HepG2 (cell line): Measurements from ENCODE around the gene FTSJ1. TPM values are rescaled to one million over a fixed set of nuclear protein-coding genes. Genes with fewer than 3 reads are reported as not detected.

Source experiments
- AFF4 ChIP-seq: sonication (generic); formaldehyde crosslinking; IDR thresholded peaks from 2 replicates; pipeline ENCODE4 v1.4.0; 2020; ENCODE audit warnings: missing genetic modification reagents
- BHLHE40 ChIP-seq: IDR thresholded peaks from 2 replicates; pipeline ENCODE4 v1.6.1; 2011; ENCODE audit warnings: low read length, improper control_type of control experiment
- FOXA1 ChIP-seq, 2 experiments: fragments of 450-650 bp in 1 of 2; sonication (generic) in 1 of 2; formaldehyde crosslinking in 1 of 2; IDR thresholded peaks; 2 replicates each; pipeline versions ENCODE4 v1.4.0 to v1.6.1; 2016 to 2020; ENCODE audit warnings: missing genetic modification reagents in 1 of 2
- FOXP1 ChIP-seq, 2 experiments: fragments of 450-650 bp in 1 of 2; IDR thresholded peaks; 2 replicates each; pipeline ENCODE4 v1.6.1; 2017 to 2018; ENCODE audit warnings: antibody characterized with exemption in 1 of 2
- GTF3A ChIP-seq: sonication (generic); formaldehyde crosslinking; conservative IDR thresholded peaks from 2 replicates; pipeline ENCODE4 v1.4.0; 2020; ENCODE audit warnings: mild to moderate bottlenecking, missing genetic modification reagents
- HDAC6 ChIP-seq: fragments of 200-600 bp; sonication (generic); IDR thresholded peaks from 2 replicates; pipeline ENCODE4 v1.7.0; 2017; ENCODE audit warnings: mild to moderate bottlenecking, antibody characterized with exemption, low read length, low read depth
- KMT2B ChIP-seq: IDR thresholded peaks from 2 replicates; pipeline ENCODE4 v1.6.1; 2016; ENCODE audit warnings: missing genetic modification reagents, missing compliant biosample characterization
- MIER2 ChIP-seq: IDR thresholded peaks from 2 replicates; pipeline ENCODE4 v1.6.1; 2016; ENCODE audit warnings: missing biosample characterization, missing genetic modification reagents
- NKX3-1 ChIP-seq: sonication (generic); formaldehyde crosslinking; IDR thresholded peaks from 2 replicates; pipeline ENCODE4 v1.5.0; 2020; ENCODE audit warnings: missing genetic modification reagents
- POLR2A ChIP-seq, 2 experiments: IDR thresholded peaks; 2 replicates each; pipeline ENCODE4 v1.6.1; 2011; ENCODE audit warnings: low read depth in 2 of 2, low read length in 2 of 2, mild to moderate bottlenecking in 1 of 2, moderate library complexity in 1 of 2; ENCODE audit not compliant: insufficient read depth in 1 of 2
- SMYD3 ChIP-seq: sonication (generic); formaldehyde crosslinking; IDR thresholded peaks from 2 replicates; pipeline ENCODE4 v1.8.1; 2023; ENCODE audit warnings: mild to moderate bottlenecking, missing genetic modification reagents
- SP2 ChIP-seq: sonication (generic); formaldehyde crosslinking; IDR thresholded peaks from 2 replicates; pipeline ENCODE4 v1.5.1; 2020; ENCODE audit warnings: mild to moderate bottlenecking, missing genetic modification reagents
- SP4 ChIP-seq: sonication (generic); formaldehyde crosslinking; IDR thresholded peaks from 2 replicates; pipeline ENCODE4 v1.8.1; 2023; ENCODE audit warnings: mild to moderate bottlenecking, missing genetic modification reagents
- SUZ12 ChIP-seq: fragments of 150-350 bp; IDR thresholded peaks from 2 replicates; pipeline ENCODE4 v1.6.1; 2014; ENCODE audit warnings: low read depth, low read length
- TFDP1 ChIP-seq: IDR thresholded peaks from 2 replicates; pipeline ENCODE4 v1.6.1; 2016; ENCODE audit warnings: missing compliant biosample characterization, missing genetic modification reagents, borderline replicate concordance
- ZFP36 ChIP-seq: fragments of 150-350 bp; IDR thresholded peaks from 2 replicates; pipeline ENCODE4 v1.6.1; 2018; ENCODE audit warnings: borderline replicate concordance, low read length, low read depth; ENCODE audit not compliant: partially characterized antibody
- ZNF367 ChIP-seq: sonication (generic); formaldehyde crosslinking; IDR thresholded peaks from 2 replicates; pipeline ENCODE4 v1.4.0; 2020; ENCODE audit warnings: missing genetic modification reagents, borderline replicate concordance
- polyA plus RNA-seq, 8 experiments: library from polyadenylated mRNA; depleted of rRNA in 3 of 8; stranded (reverse) in 7 of 8; unstranded in 1 of 8; fragments of >200 nt; fragmentation: Illumina TruSeq in 4 of 8; extraction: Trizol in 4 of 8; gene quantifications; 2 replicates each; pipeline versions ENCODE4 v1.2.1 to v1.2.3, GENCODE V29; 2011 to 2016; ENCODE audit warnings: low read depth in 4 of 8, missing spikeins in 1 of 8, mixed read lengths in 1 of 8; ENCODE audit not compliant: insufficient read depth in 1 of 8
- total RNA-seq, 5 experiments: library from RNA; depleted of rRNA; stranded (reverse); fragments of >200 nt; fragmentation: Illumina TruSeq; extraction: Trizol; gene quantifications; 2 replicates each; pipeline ENCODE4 v1.2.3, GENCODE V29; 2016; ENCODE audit warnings: low read depth in 1 of 5
- TF ChIP-seq, protein P1 (sequence below): sonication (generic); formaldehyde crosslinking; IDR thresholded peaks from 2 replicates; pipeline ENCODE4 v1.5.0; 2020; ENCODE audit warnings: missing genetic modification reagents, mild to moderate bottlenecking, borderline replicate concordance
- TF ChIP-seq, protein P2 (sequence below): sonication (generic); formaldehyde crosslinking; IDR thresholded peaks from 2 replicates; pipeline ENCODE4 v1.4.0; 2020; ENCODE audit warnings: missing genetic modification reagents
- TF ChIP-seq, protein P3 (sequence below): IDR thresholded peaks from 2 replicates; pipeline ENCODE4 v1.6.1; 2012; ENCODE audit warnings: inconsistent platforms

The FTSJ1 gene
- total and polyA plus RNA-seq, 2 of the 13 experiments (the other 11 are each of a cell fraction or from before 2014, with no cell fraction given), result 30.3 to 37.9 TPM

DNA sequence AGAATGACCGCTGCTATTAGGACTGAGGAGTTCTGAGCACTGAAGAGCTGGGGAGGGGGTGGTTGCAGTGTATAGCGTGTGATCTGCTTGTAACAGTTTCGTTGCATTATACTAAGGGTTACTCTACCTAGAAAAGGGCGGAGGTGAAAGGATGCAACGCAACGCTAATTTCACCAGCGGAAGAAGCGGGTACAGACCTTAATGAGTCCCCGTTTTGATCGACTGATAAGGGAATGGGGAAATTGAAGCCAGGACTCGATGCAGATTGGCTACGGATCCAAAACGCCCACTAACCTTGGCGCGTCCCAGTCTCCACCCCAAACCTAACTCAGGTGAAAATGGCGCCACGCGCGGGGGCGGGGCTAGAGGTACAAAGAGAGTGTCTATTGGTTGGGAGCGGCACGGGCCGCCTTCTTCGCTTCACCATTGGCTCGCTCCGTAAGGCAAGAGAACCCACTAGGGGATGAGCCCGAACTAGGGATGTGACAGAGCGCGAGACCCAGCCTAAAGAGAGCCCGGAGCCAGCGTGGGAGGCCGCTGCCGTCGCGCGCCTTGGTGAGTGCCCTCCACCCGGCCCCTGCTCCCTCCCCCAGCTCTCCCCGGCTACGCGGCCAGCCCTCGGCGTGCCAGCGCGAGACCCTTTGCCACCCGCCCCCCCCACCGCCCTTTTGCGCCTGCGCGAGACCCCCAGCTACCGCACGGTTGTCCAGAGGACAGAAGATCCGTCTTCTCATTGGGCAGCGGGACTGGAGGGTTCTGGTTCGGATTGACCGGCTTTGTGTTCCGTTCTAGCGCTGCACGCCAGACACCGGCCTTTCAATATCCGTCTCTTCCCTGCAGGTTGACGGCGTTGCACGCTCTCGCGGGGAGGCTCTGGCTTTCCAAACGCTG, 45.6 kb downstream of the FTSJ1 start, which contains the start of gene EBP (continued):
- TF ChIP-seq TFDP1 (CRISPR knock-in tag), result peak; percentile 74; the same call in 1 of the 2 replicates
- TF ChIP-seq FOXP1 (IDR thresholded peaks at IDR 0.05), result no peak
- TF ChIP-seq FOXP1 (CRISPR knock-in tag; IDR thresholded peaks at IDR 0.05), result no peak
- TF ChIP-seq KMT2B (CRISPR knock-in tag), result no peak
- TF ChIP-seq ZFP36, result no peak
- TF ChIP-seq HDAC6, result no peak
- TF ChIP-seq, protein P1, sequence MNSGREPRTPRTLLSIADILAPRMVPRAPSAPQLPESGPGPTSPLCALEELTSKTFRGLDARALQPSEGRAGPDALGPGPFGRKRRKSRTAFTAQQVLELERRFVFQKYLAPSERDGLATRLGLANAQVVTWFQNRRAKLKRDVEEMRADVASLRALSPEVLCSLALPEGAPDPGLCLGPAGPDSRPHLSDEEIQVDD, result no peak
- peak; percentile 72 to 91 for TF ChIP-seq POLR2A (IDR thresholded peaks at IDR 0.05; ENCODE audit: insufficient read depth in 1 of 2, low read depth in 2 of 2, low read length in 2 of 2)
- no peak for TF ChIP-seq SUZ12
- TF ChIP-seq, protein P2, sequence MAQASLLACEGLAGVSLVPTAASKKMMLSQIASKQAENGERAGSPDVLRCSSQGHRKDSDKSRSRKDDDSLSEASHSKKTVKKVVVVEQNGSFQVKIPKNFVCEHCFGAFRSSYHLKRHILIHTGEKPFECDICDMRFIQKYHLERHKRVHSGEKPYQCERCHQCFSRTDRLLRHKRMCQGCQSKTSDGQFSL (CRISPR knock-in tag), result peak; percentile 95
- peak; percentile 77 for TF ChIP-seq BHLHE40
- no peak for TF ChIP-seq FOXA1 (IDR thresholded peaks at IDR 0.05)
- no peak for TF ChIP-seq FOXA1 (CRISPR knock-in tag; IDR thresholded peaks at IDR 0.05)
- TF ChIP-seq MIER2, result no peak
- TF ChIP-seq NKX3-1 (CRISPR knock-in tag), result no peak
- TF ChIP-seq SP4, result peak; percentile 44; the same call in 1 of the 2 replicates
- TF ChIP-seq ZNF367, result no peak
- no peak for TF ChIP-seq AFF4
- TF ChIP-seq SP2, result peak; percentile 84
- TF ChIP-seq, protein P3, sequence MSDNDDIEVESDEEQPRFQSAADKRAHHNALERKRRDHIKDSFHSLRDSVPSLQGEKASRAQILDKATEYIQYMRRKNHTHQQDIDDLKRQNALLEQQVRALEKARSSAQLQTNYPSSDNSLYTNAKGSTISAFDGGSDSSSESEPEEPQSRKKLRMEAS, result peak; percentile 7
- no peak for TF ChIP-seq GTF3A (CRISPR knock-in tag)
- no peak for TF ChIP-seq SMYD3 (CRISPR knock-in tag)
